Activated CD4-positive, alpha-beta T cell treated with anti-CD3 and anti-CD28 coated beads for 48 hours (primary cell): ENCODE results near the gene NBPF3.
"Not testable (repeated sequence)": the region's sequence is repeated elsewhere in the genome, so short reads cannot be mapped to it uniquely, and the experiment has no call there.

ENCODE experiments used
- DNase-seq: peaks from one replicate; pipeline ENCODE4 v3.0.0-alpha.2; 2020

Gene NBPF3

DNA sequence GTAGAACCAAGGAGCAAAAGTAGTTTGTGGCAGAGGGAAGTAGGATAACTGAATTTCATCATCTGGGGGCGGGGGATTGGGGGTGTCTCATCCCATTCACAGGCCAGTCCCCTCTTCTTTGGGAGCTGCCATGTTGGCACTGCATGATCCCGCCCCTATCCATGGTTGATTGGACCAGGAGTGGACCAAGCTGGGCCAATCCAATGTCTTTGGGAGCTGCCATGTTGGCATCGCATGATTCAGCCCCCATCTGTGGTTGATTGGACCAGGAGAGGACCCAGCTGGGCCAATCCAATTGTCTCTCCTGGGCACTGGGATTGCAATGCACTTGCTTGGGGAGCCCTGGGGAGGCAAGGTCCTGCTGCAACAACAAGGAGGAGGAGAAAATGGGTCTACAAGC, 56.9 kb downstream of the NBPF3 start:
- no peak for DNase-seq

- DNase-seq = no peak
Observed at GRCh38 chr1:21497466-21498061, 57.6 kb downstream of the NBPF3 start.

- DNase-seq = no peak
Observed at GRCh38 chr1:21499283-21499950, 59.5 kb downstream of the NBPF3 start.

GRCh38 chr1:21503706-21504377, 63.9 kb downstream of the NBPF3 start:
- DNase-seq = no peak

- DNase-seq = no peak
Observed at GRCh38 chr1:21506804-21507203, 66.9 kb downstream of the NBPF3 start.

DNA sequence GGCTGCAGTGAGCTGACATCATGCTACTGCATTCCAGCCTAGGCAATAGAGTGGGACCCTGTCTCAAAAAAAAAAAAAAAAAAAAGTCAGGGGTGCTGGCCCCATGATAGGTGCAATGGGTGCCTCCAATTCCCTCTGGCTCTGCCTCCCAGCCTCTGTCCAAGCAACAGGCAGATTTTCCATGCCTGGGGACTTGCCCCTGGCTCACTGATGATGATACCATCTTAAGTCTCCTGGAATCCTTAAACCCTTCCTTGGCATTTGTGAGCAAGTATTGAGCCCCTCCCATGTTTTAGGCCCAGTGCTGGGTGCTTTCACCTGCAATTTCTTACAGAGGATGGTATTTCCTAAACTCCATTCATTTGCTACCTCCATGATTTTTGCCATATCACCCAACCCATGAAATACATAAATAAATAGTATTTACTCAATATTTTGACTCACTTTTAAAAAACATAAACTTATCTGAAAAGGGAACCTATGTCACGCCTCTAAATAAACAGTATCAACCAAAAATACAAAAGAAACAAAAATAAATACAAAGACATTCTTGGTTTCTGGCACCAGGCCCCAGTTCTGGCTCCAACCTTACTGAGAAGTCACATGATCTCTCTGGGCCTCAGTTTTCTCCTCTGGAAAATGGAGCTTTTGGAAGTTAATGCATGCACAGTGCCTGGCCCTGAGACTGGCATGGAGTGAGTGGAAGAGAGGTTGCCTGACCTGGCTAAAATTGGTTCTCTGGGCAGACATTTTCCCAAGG, 67.8 kb downstream of the NBPF3 start:
- DNase-seq = no peak

DNA sequence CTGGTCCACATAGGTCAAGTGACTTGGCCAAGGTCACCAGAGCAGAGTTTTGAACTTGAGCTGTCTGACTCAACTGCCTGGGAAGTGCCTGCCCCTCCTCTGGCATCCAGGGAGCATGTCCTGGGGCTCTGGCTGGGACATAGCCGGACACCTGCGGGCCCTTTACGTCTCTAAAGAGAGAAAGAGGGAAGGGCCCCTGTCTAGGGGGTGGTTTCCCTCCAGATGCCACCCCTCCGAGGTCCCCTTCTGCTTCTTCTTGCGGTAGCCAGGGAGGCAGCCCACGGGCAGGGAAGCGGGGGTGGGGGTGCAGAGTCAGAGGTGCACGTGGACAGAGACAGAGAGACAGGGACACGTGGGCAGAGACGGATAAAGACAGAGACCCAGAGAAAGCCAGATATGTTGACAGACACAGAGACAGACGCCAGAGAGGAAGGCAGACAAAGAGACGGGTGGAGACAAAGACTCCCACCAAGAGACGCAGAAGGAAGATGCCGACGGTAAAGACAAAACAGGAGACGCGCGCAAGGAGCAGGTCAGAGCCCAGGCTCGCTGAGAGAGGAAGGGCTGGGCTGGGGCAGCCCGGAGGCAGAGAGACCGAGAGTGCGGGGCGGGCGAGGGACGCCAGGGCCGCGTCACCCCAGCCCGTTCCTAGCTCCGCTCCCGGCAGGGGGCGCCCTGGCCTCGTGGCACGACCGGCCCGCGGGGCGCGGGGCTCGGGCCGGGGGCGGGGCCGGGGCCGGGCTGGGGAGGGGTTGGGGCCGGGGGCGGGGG, 68.8 kb downstream of the NBPF3 start:
- DNase-seq = peak; percentile 80

GRCh38 chr1:21509351-21510112, 69.6 kb downstream of the NBPF3 start, which contains the start of gene ALPL:
Gene ALPL (plus strand): TSS chr1:21509423. CDS start chr1:21554082, 44,659 bp downstream.
- no peak for DNase-seq

- DNase-seq = no peak
Observed at GRCh38 chr1:21510113-21510493, 70.2 kb downstream of the NBPF3 start.

GRCh38 chr1:21510885-21511578, 71.1 kb downstream of the NBPF3 start:
- no peak for DNase-seq

- DNase-seq = no peak
Observed at GRCh38 chr1:21511579-21512522, 71.9 kb downstream of the NBPF3 start.

DNA sequence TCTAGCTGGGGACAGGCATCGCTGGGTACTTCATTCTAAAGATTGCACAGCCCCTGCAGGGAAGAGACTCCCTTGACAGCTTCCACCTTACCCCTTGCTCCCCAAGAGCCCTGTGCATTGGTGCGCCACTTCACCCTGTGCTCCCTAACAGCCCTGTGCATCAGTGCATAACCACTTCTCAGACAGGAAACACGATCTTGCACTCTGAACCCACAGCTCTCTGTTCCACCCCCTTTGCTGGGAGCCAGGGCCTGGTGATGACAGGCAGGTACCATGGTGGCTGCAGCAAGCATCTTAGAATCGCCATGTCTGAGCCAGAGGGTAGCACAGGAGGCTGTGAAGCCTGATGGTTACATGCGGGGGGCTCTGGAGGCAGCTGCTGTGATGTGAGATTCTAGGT, 74.3 kb downstream of the NBPF3 start:
- DNase-seq = no peak

- DNase-seq = no peak
Observed at GRCh38 chr1:21517161-21517589, 77.2 kb downstream of the NBPF3 start.

- DNase-seq = no peak
Observed at GRCh38 chr1:21517660-21518480, 77.9 kb downstream of the NBPF3 start.

DNA sequence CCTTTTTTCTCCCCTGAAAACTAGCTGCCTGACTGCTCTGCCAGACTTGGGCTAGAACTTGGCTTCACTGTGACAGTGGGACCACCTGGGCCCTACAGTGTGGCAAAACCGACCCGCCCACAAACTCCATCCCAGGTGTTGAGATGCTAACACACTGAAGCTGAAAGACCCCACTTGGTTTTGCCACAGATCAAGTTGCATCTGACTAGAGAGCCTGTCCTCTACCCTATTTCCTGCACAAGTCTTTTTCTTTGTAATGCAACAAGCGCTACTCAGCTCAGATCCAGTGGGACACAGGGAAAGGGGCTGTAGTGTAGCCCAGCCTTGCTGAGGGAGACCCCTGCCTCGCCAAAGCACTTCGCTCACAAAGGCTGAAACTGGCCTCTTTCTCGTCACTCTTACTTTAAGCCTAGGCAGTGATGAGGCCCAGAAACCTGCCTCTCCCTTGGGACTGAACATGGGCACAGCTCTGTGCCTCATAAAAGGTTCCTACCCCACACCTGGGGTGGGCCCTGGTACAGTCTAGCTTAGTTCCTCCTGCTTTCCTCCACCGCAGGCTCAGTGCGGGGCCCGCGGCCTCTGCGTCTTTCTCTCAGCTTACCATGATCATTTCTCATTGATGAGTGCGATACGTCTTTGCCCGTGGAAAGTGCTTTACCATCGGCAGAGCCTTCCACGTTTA, 79.0 kb downstream of the NBPF3 start:
- no peak for DNase-seq

GRCh38 chr1:21519486-21520070, 79.6 kb downstream of the NBPF3 start:
- DNase-seq = not testable (repeated sequence)

GRCh38 chr1:21520899-21521716, 81.2 kb downstream of the NBPF3 start:
- no peak for DNase-seq
